ENCODE results near the gene ATP23. TPM values are rescaled to one million over a fixed set of nuclear protein-coding genes. Genes with fewer than 3 reads are reported as not detected.

The ATP23 gene, protein sequence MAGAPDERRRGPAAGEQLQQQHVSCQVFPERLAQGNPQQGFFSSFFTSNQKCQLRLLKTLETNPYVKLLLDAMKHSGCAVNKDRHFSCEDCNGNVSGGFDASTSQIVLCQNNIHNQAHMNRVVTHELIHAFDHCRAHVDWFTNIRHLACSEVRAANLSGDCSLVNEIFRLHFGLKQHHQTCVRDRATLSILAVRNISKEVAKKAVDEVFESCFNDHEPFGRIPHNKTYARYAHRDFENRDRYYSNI
- total RNA-seq = 11.3 TPM

GRCh38 chr12:57941165-57941894, at the start of gene ATP23:
TSS of gene ATP23 (plus strand) at chr12:57941567. CDS start at chr12:57941702, 135 bp downstream.
- DNase-seq = peak; percentile 81

DNA sequence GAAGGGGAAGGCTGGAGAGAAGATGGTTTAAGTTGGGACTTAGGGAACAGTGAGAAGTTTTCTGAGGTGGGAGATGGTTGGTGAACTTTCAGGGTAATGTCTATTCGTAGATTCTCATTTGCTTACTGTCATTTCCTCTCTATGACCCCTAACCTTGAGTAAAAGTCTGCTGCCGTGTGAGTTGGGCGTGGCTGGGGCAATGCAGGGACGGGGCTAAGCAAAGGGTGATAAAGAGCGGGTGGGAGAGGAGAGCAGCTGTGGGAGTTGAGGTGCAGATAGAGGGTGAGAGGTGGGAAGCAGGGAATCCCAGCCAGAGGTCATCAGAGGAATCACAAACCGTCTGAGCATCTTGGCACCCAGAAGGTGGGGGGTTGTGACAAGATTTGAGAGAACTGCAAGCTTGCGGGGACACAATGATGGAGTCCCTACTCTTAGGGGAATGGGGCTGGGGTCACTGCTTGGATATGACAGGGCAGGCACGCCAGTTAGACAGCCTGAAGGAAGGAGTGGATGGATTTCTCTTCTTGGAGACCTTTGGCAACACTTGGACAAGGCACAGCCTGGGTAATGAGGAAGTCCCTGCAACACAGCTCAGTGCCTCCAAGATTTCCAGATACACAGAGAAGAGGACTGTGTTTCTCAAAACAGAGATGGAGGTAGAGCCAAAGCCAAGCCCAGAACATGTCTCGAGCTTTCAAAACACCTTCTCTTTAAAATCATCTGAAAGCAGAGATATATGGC, 49.0 kb upstream of the ATP23 start:
- no peak for DNase-seq

GRCh38 chr12:57893431-57894353, 47.7 kb upstream of the ATP23 start:
- peak; percentile 99 for DNase-seq

DNA sequence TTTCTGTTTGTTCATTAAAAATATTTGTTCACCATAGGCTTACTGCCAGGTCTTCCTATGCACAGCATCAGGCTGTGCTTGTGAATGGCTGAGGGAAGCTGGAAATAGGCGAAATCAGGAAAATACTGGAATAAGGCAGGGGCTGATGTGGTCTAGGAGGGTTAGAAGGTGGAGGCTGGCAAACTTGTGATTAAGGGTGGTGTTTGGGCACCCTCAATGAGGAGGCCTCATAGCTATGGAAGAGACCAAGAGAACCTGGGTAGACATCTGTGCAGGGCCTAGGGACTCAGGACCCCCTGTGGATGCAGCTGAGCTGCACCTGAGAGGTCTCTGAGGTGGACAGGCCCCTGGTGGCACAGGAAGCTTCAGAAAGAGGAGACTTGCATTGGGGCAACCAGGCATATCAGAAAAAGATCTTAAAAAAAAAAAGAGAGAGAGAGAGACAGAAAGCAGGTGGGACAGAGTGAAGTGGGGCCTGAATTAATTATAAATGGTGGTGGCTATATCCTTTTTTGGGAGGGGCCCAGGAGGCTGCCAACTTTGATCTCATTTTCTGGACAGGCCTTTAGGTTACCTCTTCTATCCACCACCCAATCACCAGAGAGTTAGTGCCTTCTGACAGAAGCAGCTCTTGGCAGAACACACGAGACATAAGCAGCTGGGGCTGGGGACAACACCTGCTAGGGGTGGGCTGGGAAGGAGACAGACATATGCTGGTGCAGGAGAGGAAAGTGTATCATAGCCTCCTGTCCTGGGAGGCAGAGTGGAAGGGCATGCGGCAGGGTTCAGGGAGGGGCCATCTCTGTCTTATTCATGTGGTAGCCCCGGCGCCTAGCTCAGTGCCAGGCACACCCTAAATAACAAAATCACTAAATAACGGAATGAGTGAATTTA, 46.7 kb upstream of the ATP23 start:
- DNase-seq = peak; percentile 28

GRCh38 chr12:57895389-57896114, 45.8 kb upstream of the ATP23 start:
- DNase-seq = no peak

GRCh38 chr12:57896115-57896433, 45.3 kb upstream of the ATP23 start:
- peak; percentile 72 for DNase-seq

GRCh38 chr12:57896434-57897201, 44.7 kb upstream of the ATP23 start:
- DNase-seq = peak; percentile 89

GRCh38 chr12:57897286-57897974, 43.9 kb upstream of the ATP23 start:
- no peak for DNase-seq

GRCh38 chr12:57898308-57898970, 42.9 kb upstream of the ATP23 start:
- no peak for DNase-seq

DNA sequence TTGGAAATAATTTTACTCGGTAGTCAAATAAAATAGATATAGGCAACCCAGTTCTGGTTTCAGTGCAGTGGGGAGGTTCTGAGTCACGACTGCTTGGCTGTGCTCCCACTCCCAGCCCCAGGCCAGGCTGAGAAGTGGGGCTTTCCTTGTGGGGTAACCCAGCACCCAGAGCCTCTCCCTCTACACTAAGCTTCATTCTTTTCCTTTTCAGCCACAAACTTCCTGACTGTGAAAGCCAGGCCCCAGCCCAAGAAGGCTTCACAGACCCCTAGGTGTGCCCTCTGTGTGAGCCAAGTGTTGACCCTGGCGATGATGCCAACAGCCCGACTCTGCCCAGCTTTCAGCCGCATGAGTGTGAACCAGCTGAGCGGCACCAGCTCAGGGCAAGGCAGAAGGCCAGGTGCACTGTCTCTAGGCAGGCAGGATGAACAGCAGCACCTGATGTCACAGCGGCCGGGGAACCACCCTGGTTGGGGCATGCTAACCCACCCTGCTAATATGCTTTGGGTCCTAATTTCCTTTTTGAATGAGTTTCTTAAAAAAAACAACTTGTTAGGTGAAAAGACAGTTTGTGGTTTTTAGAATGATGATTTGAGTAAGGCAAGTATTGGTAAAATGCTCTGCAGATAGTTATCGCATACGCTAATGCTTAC, 42.2 kb upstream of the ATP23 start:
- no peak for DNase-seq

GRCh38 chr12:57902478-57902969, 38.8 kb upstream of the ATP23 start:
- no peak for DNase-seq

DNA sequence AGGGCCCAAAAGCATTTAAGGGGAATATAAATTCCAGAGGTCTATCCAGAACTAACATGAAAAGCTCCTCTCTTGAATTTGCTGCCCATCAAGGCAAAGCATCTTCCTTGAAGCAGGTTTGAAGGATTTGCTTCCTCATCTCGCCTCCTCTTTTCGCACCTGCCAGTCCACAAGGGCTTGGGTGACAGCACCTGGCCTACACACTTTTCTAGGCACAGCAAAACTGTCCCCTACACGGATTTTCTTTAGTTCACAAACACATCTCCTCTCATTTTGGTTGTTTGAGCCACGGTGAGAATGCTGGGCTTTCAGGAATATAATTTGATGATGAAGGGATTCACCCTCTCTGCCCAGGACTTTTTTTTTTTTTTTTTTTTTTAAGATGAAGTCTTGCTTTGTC, 36.9 kb upstream of the ATP23 start:
- DNase-seq = no peak

DNA sequence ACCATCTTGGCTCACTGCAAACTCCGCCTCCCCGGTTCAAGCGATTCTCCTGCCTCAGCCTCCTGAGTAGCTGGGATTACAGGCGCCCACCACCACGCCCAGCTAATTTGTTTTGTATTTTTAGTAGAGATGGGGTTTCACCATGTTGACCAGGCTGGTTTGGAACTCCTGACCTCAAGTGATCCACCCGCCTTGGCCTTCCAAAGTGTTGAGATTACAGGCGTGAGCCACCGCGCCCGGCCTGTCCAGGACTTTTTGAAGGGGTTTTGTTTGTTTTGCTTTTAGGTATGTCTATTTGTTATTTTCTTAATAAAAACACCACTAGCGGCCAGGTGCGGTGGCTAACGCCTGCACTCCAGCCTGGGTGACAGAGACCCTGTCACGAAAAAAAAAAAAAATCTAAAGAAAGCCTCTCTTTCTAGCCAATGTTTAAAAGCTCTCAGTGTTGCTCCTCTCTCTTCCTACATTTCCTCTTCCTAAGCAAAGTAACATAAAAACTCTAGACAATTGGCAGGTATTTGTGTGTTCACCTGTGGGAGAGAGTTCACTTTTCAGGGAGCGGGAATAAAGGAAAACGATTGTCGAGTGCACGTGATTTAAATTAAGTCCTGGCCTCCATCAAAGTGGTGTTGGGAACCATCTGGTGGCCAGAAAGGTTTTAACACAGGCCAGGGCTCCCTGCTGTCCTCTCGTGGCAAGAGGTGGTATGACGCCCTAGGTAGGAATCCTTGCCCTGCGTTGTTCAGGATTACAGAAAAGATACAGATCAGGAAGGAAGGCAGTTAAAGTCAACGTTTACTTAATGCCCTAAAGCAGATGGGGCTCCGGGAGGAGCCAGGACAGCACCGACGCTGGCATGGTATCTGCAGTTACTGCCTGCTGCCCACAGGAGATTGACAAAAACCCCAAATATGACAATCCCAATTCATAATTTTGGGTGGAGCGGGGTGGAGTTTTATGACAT, 36.2 kb upstream of the ATP23 start:
- DNase-seq = peak; percentile 94

- no peak for DNase-seq
Observed at GRCh38 chr12:57905812-57906475, 35.4 kb upstream of the ATP23 start.

DNA sequence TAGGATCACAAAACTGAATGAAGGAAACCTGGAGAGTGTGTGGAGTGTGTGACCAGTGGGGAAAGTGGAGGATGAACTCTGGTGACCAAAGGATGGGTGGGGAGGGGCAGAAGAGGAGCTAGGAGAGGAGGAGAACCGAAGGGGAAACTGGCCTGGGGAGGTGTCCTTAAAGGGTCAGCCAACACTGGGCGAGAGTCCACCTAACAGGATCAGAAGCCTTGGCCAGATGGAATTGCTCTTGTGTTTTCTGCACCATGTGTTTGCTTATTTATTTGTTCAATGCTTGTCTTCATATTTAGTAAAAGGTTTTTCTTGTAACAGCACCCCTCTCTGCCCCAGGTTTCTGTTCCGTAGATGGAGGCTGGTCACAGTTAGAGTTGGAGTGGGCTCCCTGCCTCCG, 34.5 kb upstream of the ATP23 start:
- DNase-seq = no peak

DNA sequence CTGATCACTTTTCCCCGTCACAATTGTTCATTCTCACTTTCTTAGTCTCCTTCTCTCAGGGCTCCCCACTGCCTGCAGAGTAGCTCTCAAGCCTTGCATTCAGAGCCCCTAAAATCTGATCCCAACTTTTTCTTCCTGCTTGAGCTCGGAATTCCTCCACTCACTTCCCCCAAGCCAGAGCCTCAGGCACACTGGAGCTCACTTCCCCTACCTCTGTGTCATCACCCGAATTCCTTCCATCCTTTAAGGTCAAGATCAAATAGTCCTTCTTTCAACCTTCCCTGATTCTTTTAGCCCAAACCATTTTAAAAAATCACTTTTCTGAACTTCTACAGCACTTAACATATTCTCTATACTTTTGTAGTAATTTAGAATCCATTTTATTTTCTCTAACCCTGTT, 34.1 kb upstream of the ATP23 start:
- no peak for DNase-seq

All from skin of body (tissue), 2 donors.